Measurements from ENCODE around the gene ITM2B.
"Not testable (repeated sequence)": the region's sequence is repeated elsewhere in the genome, so short reads cannot be mapped to it uniquely, and the experiment has no call there.

The ITM2B gene

DNA sequence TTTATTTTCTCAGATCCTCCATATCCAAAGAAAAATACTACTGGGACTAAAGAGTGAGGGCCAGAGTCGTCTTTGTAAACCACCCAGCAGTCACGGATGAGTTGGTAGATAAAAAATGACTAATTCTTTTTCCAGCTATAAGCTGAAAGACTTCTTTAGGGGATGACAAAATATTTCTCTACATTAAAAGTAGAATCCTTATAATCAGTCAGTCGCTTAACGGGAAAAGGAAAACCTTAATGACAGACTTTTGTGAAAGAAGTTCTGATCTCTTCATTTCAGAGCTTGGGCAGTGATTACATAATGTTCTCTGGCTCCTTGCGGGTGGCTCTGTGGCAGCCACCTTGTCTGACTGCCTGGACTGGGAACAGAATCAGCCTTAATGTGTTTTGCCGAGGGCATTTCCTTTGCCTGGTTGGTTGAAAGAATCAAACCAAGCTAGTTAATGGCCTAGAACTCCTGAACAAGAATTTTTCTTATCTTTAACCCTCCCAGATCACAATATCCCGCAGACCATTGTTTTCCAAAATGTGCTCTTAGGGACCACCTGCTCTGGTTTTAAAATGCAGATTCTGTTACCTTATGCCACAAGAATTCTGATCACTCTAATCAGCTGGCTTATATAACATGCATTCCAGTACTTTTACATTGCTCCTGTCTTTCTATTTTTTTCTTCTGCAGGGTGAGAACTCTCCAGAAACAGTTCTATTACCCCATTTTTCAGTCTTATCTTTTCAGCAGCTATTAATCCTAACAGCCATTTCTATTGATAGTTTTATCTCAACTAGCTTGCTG, 2.5 kb downstream of the ITM2B start:
- TF ChIP-seq Cebpa-rat (IDR thresholded peaks at IDR 0.05) = no peak
- Histone ChIP-seq H3K27me3 (no peaks in the 10 kb centered on the region), H3K4me3 (peak overlapping the region; percentile 97), H3K4me2 (peak overlapping the region; percentile 90), H3K9ac (peak overlapping the region; percentile 98; the same call in 1 of the 2 replicates), H3K27ac (peak overlapping the region; percentile 98), H3K36me3 (peaks cover 16% of the 10 kb centered on the region), H3K4me1 (peaks cover 42% of the 10 kb centered on the region), H3K9me3 (peaks cover 9% of the 10 kb centered on the region), H4K20me1 (peaks cover 59% of the 10 kb centered on the region)

DNA sequence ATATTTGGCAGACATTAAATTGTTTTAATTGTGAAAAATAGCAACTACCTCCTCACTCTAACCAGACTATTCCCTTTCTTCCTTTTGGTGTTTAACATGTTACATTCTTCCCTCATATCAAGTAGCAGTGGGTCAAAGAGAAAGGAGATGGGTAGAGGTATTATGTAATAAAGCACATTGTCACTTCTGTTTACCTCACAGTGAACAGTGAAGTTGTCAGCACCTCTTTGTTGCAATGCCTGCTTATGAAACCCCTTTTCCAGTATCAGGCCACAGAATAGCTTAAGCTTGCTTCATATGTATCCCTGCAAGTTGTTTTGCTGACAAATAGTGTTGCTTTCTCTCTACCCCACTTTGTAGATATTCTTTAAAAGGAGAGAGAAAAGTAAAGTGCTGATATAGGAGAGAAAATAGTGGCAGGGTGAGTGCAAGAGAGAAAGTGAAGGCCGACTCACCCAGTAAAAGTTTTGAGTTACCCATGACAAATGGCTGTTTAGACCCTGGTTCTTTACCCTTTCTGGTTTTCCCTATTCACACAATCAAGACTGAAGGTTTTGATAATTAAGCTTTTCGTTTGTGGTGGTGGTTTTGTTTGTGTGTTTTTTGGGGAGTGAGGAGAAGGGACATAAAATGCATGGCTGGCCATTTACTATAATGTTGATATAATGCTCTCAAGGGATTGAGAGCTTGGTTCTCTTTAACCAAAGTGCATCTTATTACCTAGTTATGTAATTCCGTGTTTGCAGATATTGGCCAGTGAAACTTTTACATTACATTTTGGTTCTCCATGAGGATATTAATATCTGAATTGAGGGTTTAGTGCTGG, 3.7 kb downstream of the ITM2B start:
- H3K27me3 ChIP-seq = no peaks in the 10 kb centered on the region
- H3K4me3 ChIP-seq = 0 out of 2 replicates have a peak overlapping the region, but pooled peaks have one; percentile 16
- peaks cover 42% of the 10 kb centered on the region for H3K4me1 ChIP-seq
- H3K36me3 ChIP-seq = peaks cover 26% of the 10 kb centered on the region
- peaks cover 71% of the 10 kb centered on the region for H4K20me1 ChIP-seq
- TF ChIP-seq Cebpa-rat (IDR thresholded peaks at IDR 0.05) = no peak
- H3K27ac ChIP-seq = no peak overlapping the region
- peak overlapping the region; percentile 38 for H3K9ac ChIP-seq
- peaks cover 9% of the 10 kb centered on the region for H3K9me3 ChIP-seq
- peak overlapping the region; percentile 90 for H3K4me2 ChIP-seq

DNA sequence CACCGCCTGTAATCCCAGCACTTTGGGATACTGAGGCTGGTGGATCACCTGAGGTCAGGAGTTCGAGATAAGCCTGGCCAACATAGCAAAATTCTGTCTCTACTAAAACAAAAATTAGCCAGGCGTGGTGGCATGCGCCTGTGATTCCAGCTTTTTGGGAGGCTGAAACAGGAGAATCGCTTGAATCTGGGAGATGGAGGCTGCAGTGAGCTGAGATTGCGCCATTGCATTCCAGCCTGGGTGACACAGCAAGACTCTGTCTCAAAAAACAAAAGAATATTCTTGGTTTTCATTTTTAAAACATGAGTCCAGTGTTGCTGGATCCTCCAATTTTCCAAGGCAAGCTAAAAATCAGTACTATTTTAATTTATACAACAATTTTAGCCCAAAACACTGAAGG, 6.4 kb downstream of the ITM2B start:
- H3K4me3 ChIP-seq, H3K27me3 ChIP-seq, H3K4me2 ChIP-seq, H3K27ac ChIP-seq, H3K9ac ChIP-seq, H3K9me3 ChIP-seq: not testable (repeated sequence)
- Histone ChIP-seq H4K20me1 (peaks cover 92% of the 10 kb centered on the region), H3K36me3 (peaks cover 26% of the 10 kb centered on the region), H3K4me1 (peaks cover 33% of the 10 kb centered on the region)

DNA sequence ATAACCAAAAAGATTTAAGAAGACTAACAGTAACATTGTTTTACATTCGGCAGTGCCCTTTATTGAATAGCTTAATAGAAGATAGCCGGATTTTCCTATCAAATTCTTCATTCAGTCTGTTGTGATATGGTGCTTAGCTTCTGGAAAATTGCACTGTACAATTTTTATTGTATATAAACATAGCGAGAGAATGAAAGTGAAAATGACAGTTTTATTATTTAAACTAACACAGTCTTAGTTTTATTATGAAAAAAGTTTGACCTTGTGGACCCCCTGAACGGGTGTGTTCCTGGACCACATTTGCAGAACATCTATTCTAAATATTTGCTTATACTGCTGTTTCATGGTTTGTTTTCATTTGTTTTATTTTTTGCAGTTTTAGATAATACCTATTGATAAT, 8.6 kb downstream of the ITM2B start:
- no peak for TF ChIP-seq Cebpa-rat (IDR thresholded peaks at IDR 0.05)

DNA sequence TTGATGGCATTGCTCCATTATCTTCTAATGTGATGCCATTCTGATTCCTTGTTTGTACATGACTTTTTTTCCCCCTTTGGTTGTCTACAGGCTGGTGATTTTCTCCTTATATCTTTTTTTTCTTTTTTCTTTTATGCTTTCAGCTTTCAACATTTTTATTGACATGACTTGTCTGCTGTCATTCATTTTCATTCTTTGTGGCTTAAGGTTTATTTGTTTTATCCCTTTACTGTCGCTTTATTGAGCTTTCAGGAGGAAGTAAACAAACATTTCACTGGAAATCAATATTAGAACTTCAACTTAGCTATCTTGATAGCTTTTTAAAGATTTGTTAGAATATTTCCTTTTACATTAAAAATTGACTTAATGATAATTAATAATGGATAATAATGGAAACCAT, 9.7 kb downstream of the ITM2B start:
- no peak for TF ChIP-seq Cebpa-rat (IDR thresholded peaks at IDR 0.05)
- no peak overlapping the region for H3K27ac ChIP-seq
- H4K20me1 ChIP-seq = peaks cover 91% of the 10 kb centered on the region
- H3K36me3 ChIP-seq = peaks cover 28% of the 10 kb centered on the region
- peaks cover 9% of the 10 kb centered on the region for H3K9me3 ChIP-seq
- no peak overlapping the region for H3K9ac ChIP-seq
- no peak overlapping the region for H3K4me2 ChIP-seq
- no peak overlapping the region for H3K4me3 ChIP-seq
- peaks cover 2% of the 10 kb centered on the region for H3K4me1 ChIP-seq
- H3K27me3 ChIP-seq = no peaks in the 10 kb centered on the region

More for the DNA sequence above, 8.6 kb downstream of the ITM2B start:
- Histone ChIP-seq H3K9me3 (peaks cover 9% of the 10 kb centered on the region), H3K9ac (no peak overlapping the region), H4K20me1 (peaks cover 91% of the 10 kb centered on the region), H3K4me3 (no peak overlapping the region), H3K27ac (no peak overlapping the region), H3K4me1 (peaks cover 12% of the 10 kb centered on the region), H3K4me2 (no peak overlapping the region), H3K36me3 (peaks cover 26% of the 10 kb centered on the region), H3K27me3 (no peaks in the 10 kb centered on the region)

DNA sequence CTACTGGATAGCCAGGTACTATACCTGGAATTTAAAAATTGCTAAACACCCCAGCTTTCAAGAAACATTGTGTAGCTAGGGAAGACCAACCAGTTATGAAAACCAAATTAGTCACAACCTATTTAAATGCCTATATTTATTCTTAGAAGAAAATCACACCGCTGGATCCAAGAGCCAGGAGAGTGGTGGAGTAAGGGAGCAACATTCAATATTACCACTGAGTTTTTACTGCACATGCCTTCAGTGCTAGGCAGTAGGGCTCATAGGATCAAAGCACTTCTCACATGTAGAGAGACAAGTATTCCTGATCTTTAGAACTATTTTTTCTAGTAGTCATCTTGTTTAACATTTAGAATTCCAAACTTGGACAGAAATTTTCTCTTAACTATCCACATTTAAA, 11.2 kb downstream of the ITM2B start:
- H3K27ac ChIP-seq = no peak overlapping the region
- no peaks in the 10 kb centered on the region for H3K27me3 ChIP-seq
- no peak overlapping the region for H3K4me3 ChIP-seq
- peaks cover 27% of the 10 kb centered on the region for H3K36me3 ChIP-seq
- no peaks in the 10 kb centered on the region for H3K4me1 ChIP-seq
- no peak overlapping the region for H3K9ac ChIP-seq
- no peak for TF ChIP-seq Cebpa-rat (IDR thresholded peaks at IDR 0.05)
- peaks cover 95% of the 10 kb centered on the region for H4K20me1 ChIP-seq
- no peak overlapping the region for H3K4me2 ChIP-seq
- peaks cover 7% of the 10 kb centered on the region for H3K9me3 ChIP-seq

DNA sequence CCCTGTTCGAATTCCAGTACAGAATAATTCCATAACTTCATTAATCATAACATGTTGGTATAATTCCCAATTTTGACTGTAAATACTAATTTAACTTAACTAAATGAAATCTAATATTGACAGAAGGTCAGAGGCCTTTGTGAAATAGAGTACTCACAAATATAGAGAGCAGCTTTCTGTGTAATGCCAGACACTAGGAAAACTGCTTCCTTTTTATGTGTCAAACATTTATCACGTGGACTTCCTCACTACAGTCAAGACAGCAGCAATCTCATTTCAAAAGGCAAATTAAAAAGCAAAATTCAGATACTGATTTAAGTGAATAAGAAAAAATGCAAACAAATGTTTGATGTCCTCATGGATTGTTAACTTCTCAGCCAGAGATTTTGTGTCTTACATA, 13.1 kb downstream of the ITM2B start:
- no peaks in the 10 kb centered on the region for H3K27me3 ChIP-seq
- peaks cover 90% of the 10 kb centered on the region for H4K20me1 ChIP-seq
- no peaks in the 10 kb centered on the region; the same call in 1 of the 2 replicates for H3K9me3 ChIP-seq
- no peak overlapping the region for H3K4me2 ChIP-seq
- no peak overlapping the region for H3K9ac ChIP-seq
- H3K4me3 ChIP-seq = no peak overlapping the region
- no peak for TF ChIP-seq Cebpa-rat (IDR thresholded peaks at IDR 0.05)
- H3K4me1 ChIP-seq = no peaks in the 10 kb centered on the region
- no peak overlapping the region for H3K27ac ChIP-seq
- H3K36me3 ChIP-seq = peaks cover 23% of the 10 kb centered on the region

DNA sequence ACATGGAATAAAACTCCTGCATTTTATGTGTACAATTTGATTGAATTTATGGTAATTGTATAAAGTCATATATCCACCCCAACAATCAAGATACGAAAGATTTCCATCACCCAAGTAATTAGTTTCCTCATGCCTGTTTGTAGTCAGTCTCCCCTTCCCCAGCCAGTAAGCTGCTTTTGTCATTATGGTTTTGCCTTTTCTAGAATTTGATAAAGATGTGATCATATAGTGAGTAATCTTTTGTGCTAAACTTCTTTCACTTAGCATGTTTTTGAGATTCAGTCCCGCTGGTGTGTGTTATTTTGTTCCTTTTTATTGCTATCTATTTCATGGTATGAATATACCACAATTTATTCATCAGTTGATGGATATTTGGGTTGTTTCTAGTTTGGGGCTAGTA, 16.0 kb downstream of the ITM2B start:
- H3K4me3 ChIP-seq = no peak overlapping the region
- H3K27ac ChIP-seq = no peak overlapping the region
- H3K9me3 ChIP-seq = no peaks in the 10 kb centered on the region; the same call in 1 of the 2 replicates
- H3K36me3 ChIP-seq = peaks cover 40% of the 10 kb centered on the region
- H3K27me3 ChIP-seq = no peaks in the 10 kb centered on the region
- no peak overlapping the region for H3K4me2 ChIP-seq
- no peak overlapping the region for H3K9ac ChIP-seq
- peaks cover 89% of the 10 kb centered on the region for H4K20me1 ChIP-seq
- TF ChIP-seq Cebpa-rat (IDR thresholded peaks at IDR 0.05) = no peak
- no peaks in the 10 kb centered on the region for H3K4me1 ChIP-seq

DNA sequence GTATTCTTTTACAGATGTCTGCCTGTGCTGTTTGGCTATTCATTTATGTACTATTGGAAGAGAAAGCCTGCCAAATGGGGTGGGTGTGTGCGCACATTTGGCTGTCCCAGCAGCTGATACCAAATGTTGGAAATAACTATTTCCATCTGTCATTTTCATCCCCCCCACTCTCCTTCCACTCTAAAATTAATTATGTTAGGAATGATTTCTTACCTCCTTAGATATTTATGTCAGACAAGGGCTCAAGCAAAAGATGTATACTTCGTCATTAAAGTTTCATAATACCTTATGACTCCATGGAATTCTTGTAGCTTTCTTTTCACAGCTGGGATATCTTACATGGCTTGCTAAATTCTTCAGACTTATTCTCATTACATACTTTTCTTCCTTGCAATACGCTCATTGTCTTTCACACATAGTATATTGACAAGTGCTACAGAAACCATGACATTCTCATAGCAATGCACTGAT, 18.6 kb downstream of the ITM2B start:
- Histone ChIP-seq H3K9ac (no peak overlapping the region), H3K4me2 (no peak overlapping the region), H3K4me3 (no peak overlapping the region)

DNA sequence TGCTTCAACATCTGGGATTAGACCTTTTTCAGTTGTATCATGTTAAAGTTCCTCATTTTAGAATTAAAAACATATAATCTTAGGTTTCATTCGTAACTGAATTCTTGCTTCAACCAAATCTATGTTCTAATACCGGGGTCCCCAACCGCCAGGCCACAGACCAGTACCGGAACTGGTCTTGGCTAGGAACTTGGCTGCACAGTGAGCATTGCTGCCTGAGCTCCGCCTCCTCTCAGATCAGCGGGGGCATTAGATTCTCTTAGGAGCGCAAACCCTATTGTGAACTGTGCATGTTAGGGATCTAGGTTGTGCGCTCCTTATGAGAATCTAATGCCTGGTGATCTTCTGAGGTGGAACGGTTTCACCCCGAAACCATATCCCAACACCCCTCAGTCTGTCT, 19.2 kb downstream of the ITM2B start:
- Histone ChIP-seq H3K4me3 (no peak overlapping the region), H3K36me3 (peaks cover 68% of the 10 kb centered on the region), H4K20me1 (peaks cover 61% of the 10 kb centered on the region), H3K4me2 (no peak overlapping the region), H3K27ac (no peak overlapping the region), H3K4me1 (no peaks in the 10 kb centered on the region), H3K9me3 (no peaks in the 10 kb centered on the region; the same call in 1 of the 2 replicates), H3K9ac (no peak overlapping the region), H3K27me3 (no peaks in the 10 kb centered on the region)
- TF ChIP-seq Cebpa-rat (IDR thresholded peaks at IDR 0.05) = no peak

More for the DNA sequence above, 18.6 kb downstream of the ITM2B start:
- Histone ChIP-seq H4K20me1 (peaks cover 66% of the 10 kb centered on the region), H3K4me1 (no peaks in the 10 kb centered on the region), H3K36me3 (peaks cover 63% of the 10 kb centered on the region), H3K9me3 (no peaks in the 10 kb centered on the region; the same call in 1 of the 2 replicates), H3K27ac (no peak overlapping the region), H3K27me3 (no peaks in the 10 kb centered on the region)
- no peak for TF ChIP-seq Cebpa-rat (IDR thresholded peaks at IDR 0.05)
